ENCODE measurements around the gene CD14. TPM values are rescaled to one million over a fixed set of nuclear protein-coding genes. Genes with fewer than 3 reads are reported as not detected.

Gene CD14
- total RNA-seq, 4 donors from 2014 or later: 18.5 to 36.7 (median 30.0) TPM

GRCh38 chr5:140611020-140611521 lies 21.9 kb downstream of the CD14 start:
- WGBS, 2 donors: 83 to 90% methylated on average over 2 of the region's 2 CpGs
- intact Hi-C loops (cut with DNase I): no loop called here
- Histone ChIP-seq H3K36me3 (no peaks in the 10 kb centered on the region), H3K4me1 (peaks cover 0 to 12% of the 10 kb centered on the region in 2 donors), H3K9me3 (no peaks in the 10 kb centered on the region), H3K4me3 (replicated peaks in 1 of 3) (no peak overlapping the region), H3K27me3 (no peaks in the 10 kb centered on the region), H3K27ac (no peak overlapping the region)
- no peak for DNase-seq
- TF ChIP-seq CTCF (IDR thresholded peaks at IDR 0.05) (no peak), POLR2A (IDR thresholded peaks at IDR 0.05) (no peak)

- no peaks in the 10 kb centered on the region for H3K9me3 ChIP-seq
- no peak for DNase-seq
- H3K4me1 ChIP-seq: peaks cover 0 to 12% of the 10 kb centered on the region in 2 donors
- TF ChIP-seq POLR2A (IDR thresholded peaks at IDR 0.05) (no peak), CTCF (IDR thresholded peaks at IDR 0.05) (no peak)
- intact Hi-C loops (cut with DNase I): no loop called here
- H3K4me3 ChIP-seq (replicated peaks in 1 of 3): no peak overlapping the region
- 81 to 90% methylated on average over 4 of the region's 4 CpGs for WGBS, 2 donors
- no peaks in the 10 kb centered on the region for H3K36me3 ChIP-seq
- no peak overlapping the region for H3K27ac ChIP-seq
- no peaks in the 10 kb centered on the region for H3K27me3 ChIP-seq
Observed at GRCh38 chr5:140609126-140609525, 23.8 kb downstream of the CD14 start.

- Histone ChIP-seq H3K4me1 (peaks cover 0 to 12% of the 10 kb centered on the region in 2 donors), H3K9me3 (no peaks in the 10 kb centered on the region), H3K27me3 (no peaks in the 10 kb centered on the region), H3K4me3 (replicated peaks in 1 of 3) (no peak overlapping the region), H3K36me3 (no peaks in the 10 kb centered on the region), H3K27ac (no peak overlapping the region)
- no peak for DNase-seq
- TF ChIP-seq CTCF (IDR thresholded peaks at IDR 0.05) (no peak), POLR2A (IDR thresholded peaks at IDR 0.05) (no peak)
- intact Hi-C loops (cut with DNase I): no loop called here
Observed at GRCh38 chr5:140608722-140609121, 24.3 kb downstream of the CD14 start.

- 92 to 94% methylated on average over 2 of the region's 2 CpGs for WGBS, 2 donors
- DNase-seq: no peak
- no peaks in the 10 kb centered on the region for H3K36me3 ChIP-seq
- H3K4me1 ChIP-seq: peaks cover 0 to 12% of the 10 kb centered on the region in 2 donors
- H3K9me3 ChIP-seq: no peaks in the 10 kb centered on the region
- H3K27me3 ChIP-seq: no peaks in the 10 kb centered on the region
- intact Hi-C loops (cut with DNase I): no loop called here
- H3K27ac ChIP-seq: no peak overlapping the region
- TF ChIP-seq POLR2A (IDR thresholded peaks at IDR 0.05): no peak
- no peak for TF ChIP-seq CTCF (IDR thresholded peaks at IDR 0.05)
- H3K4me3 ChIP-seq (replicated peaks in 1 of 3): no peak overlapping the region
Observed at GRCh38 chr5:140607031-140607430, 25.9 kb downstream of the CD14 start.

GRCh38 chr5:140605879-140606278 lies 27.1 kb downstream of the CD14 start:
- Histone ChIP-seq H3K27ac (no peak overlapping the region), H3K36me3 (no peaks in the 10 kb centered on the region), H3K4me3 (replicated peaks in 1 of 3) (no peak overlapping the region), H3K27me3 (no peaks in the 10 kb centered on the region), H3K9me3 (no peaks in the 10 kb centered on the region), H3K4me1 (peaks cover 0 to 4% of the 10 kb centered on the region in 2 donors)
- no peak for DNase-seq
- 81 to 87% methylated on average over 3 of the region's 3 CpGs for WGBS, 2 donors
- TF ChIP-seq CTCF (IDR thresholded peaks at IDR 0.05): no peak
- no peak for TF ChIP-seq POLR2A (IDR thresholded peaks at IDR 0.05)
- intact Hi-C loops (cut with DNase I): no loop called here
